Activated CD8-positive, alpha-beta T cell treated with anti-CD3 and anti-CD28 coated beads for 36 hours (primary cell): Measurements from ENCODE around the gene NPTX1. TPM values are rescaled to one million over a fixed set of nuclear protein-coding genes. Genes with fewer than 3 reads are reported as not detected.

ENCODE experiments used
- ATAC-seq: fragments of 200-7000 bp; cut with Tn5 transposase; one replicate; pipeline ENCODE4 v1.10.0; 2021; ENCODE audit warnings: mild to moderate bottlenecking, moderate library complexity
- CTCF ChIA-PET: fragments of 350-600 bp; sonication (Branson Sonifier 250); formaldehyde crosslinking; loops from one replicate; lab custom pipeline; 2021; ENCODE audit warnings: antibody characterized with exemption; lab: Charles Lee
- POLR2A ChIA-PET: fragments of 350-600 bp; sonication (Branson Sonifier 250); formaldehyde crosslinking; loops from one replicate; lab custom pipeline; 2021; ENCODE audit warnings: antibody characterized with exemption; lab: Charles Lee
- DNase-seq: peaks from one replicate; pipeline ENCODE4 v3.0.0-alpha.2; 2020
- H3K27ac Mint-ChIP-seq: one replicate; pipeline ENCODE4 v1.8.0; 2021; ENCODE audit warnings: mild to moderate bottlenecking, mixed read lengths
- H3K27me3 Mint-ChIP-seq: one replicate; pipeline ENCODE4 v1.8.0; 2021; ENCODE audit warnings: mixed read lengths
- H3K36me3 Mint-ChIP-seq: one replicate; pipeline ENCODE4 v1.8.0; 2021; ENCODE audit warnings: low read depth, mixed read lengths
- H3K4me1 Mint-ChIP-seq: one replicate; pipeline ENCODE4 v1.8.0; 2021; ENCODE audit warnings: low read depth, mixed read lengths
- H3K4me3 Mint-ChIP-seq: one replicate; pipeline ENCODE4 v1.8.0; 2021; ENCODE audit warnings: mild to moderate bottlenecking, moderate library complexity, mixed read lengths
- H3K9me3 Mint-ChIP-seq: one replicate; pipeline ENCODE4 v1.8.0; 2021; ENCODE audit warnings: mixed read lengths
- intact Hi-C: fragments of 100-400 bp; cut with micrococcal nuclease; formaldehyde crosslinking; loops from one replicate; pipeline ENCODE4 v1.10.0; 2022
- total RNA-seq, 2 experiments: library from RNA; stranded (reverse); gene quantifications; one replicate each; pipeline ENCODE4 v1.2.3, GENCODE V29; 2021
- TF ChIP-seq, protein P1 (sequence below): fragments of 200-600 bp; IDR thresholded peaks from one replicate; pipeline ENCODE4 v1.8.0; 2022; ENCODE audit warnings: antibody characterized with exemption, mild to moderate bottlenecking

NPTX1 gene
- total RNA-seq, 2 experiments from 2014 or later = 3.4 to 5.1 TPM

DNA sequence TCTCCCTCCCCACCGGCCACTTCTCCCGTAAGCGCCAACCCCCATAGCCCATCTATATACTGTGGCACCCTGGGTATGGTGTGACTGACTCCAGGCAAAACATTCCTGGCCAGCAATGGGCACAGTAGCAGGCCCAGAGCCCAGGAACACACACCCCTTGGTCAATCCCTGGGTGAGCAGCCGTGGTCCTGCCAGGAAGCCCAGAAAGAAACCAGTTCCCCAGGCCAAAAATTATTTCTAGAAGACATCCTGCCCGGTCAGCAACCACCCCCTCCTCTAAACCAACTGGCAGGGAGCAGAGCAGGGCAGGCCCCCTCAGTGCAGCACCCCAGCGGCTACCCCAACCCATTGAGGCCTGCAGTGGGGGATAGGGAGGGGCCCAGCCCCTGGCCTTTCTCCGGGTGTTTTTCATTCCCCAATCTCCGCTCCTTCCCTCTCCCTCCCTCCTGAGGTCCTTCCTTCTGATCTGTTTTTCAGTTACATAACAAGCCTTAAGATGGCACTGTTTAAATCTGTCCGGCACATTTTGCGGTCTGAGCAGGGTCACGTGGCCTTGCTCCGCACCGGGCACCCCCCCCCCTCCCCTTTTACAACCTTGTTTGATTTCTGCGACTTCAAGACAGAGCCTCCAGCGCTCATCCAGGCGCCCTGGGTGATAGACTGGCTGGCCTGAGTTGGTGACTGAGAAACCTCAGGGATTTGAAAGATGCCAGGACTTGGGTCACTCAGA lies 2.0 kb downstream of the NPTX1 start:
- H3K4me3 Mint-ChIP-seq = peak overlapping the region; percentile 46
- H3K36me3 Mint-ChIP-seq = no peaks in the 10 kb centered on the region
- ATAC-seq (no peak), DNase-seq (peak; percentile 37)
- no peak overlapping the region for H3K27ac Mint-ChIP-seq
- intact Hi-C loops = no loop called here
- ChIA-PET POLR2A (interaction anchor here (3.5 to 4.0 kb wide), 2 partner anchors 19 to 20 kb away, joined by 15 read pairs; no protein-coding TSS in a partner anchor), CTCF (interaction anchor here (1.0 to 1.5 kb wide), 4 partner anchors 10 to 101 kb away, joined by 3 to 4 read pairs (median 4); no protein-coding TSS in a partner anchor)
- peaks cover 41% of the 10 kb centered on the region for H3K27me3 Mint-ChIP-seq
- TF ChIP-seq, protein P1, sequence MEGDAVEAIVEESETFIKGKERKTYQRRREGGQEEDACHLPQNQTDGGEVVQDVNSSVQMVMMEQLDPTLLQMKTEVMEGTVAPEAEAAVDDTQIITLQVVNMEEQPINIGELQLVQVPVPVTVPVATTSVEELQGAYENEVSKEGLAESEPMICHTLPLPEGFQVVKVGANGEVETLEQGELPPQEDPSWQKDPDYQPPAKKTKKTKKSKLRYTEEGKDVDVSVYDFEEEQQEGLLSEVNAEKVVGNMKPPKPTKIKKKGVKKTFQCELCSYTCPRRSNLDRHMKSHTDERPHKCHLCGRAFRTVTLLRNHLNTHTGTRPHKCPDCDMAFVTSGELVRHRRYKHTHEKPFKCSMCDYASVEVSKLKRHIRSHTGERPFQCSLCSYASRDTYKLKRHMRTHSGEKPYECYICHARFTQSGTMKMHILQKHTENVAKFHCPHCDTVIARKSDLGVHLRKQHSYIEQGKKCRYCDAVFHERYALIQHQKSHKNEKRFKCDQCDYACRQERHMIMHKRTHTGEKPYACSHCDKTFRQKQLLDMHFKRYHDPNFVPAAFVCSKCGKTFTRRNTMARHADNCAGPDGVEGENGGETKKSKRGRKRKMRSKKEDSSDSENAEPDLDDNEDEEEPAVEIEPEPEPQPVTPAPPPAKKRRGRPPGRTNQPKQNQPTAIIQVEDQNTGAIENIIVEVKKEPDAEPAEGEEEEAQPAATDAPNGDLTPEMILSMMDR = no peak
- peaks cover 16% of the 10 kb centered on the region for H3K4me1 Mint-ChIP-seq
- H3K9me3 Mint-ChIP-seq = no peaks in the 10 kb centered on the region

GRCh38 chr17:80473701-80474100 lies 2.7 kb downstream of the NPTX1 start:
- no peaks in the 10 kb centered on the region for H3K36me3 Mint-ChIP-seq
- H3K4me3 Mint-ChIP-seq = no peak overlapping the region
- intact Hi-C loops = no loop called here
- ChIA-PET CTCF (interaction anchor here (0.9 to 1.4 kb wide), 5 partner anchors 9 to 103 kb away, joined by 3 to 4 read pairs (median 3); no protein-coding TSS in a partner anchor), POLR2A (interaction anchor here (3.5 kb wide), 1 partner anchor 19 kb away, joined by 15 read pairs; no protein-coding TSS in a partner anchor)
- peaks cover 40% of the 10 kb centered on the region for H3K27me3 Mint-ChIP-seq
- no peak for ATAC-seq
- no peak for DNase-seq
- H3K9me3 Mint-ChIP-seq = no peaks in the 10 kb centered on the region
- H3K4me1 Mint-ChIP-seq = peaks cover 16% of the 10 kb centered on the region
- TF ChIP-seq, protein P1 = no peak
- no peak overlapping the region for H3K27ac Mint-ChIP-seq

- TF ChIP-seq, protein P1 = no peak
- peaks cover 16% of the 10 kb centered on the region for H3K4me1 Mint-ChIP-seq
- ChIA-PET CTCF (interaction anchor here (0.9 to 1.5 kb wide), 6 partner anchors 8 to 104 kb away, joined by 3 to 7 read pairs (median 4); no protein-coding TSS in a partner anchor), POLR2A (interaction anchor here (3.5 kb wide), 1 partner anchor 18 kb away, joined by 15 read pairs; no protein-coding TSS in a partner anchor)
- DNase-seq = no peak
- no peaks in the 10 kb centered on the region for H3K36me3 Mint-ChIP-seq
- no peaks in the 10 kb centered on the region for H3K9me3 Mint-ChIP-seq
- ATAC-seq = no peak
- H3K27me3 Mint-ChIP-seq = peaks cover 45% of the 10 kb centered on the region
- intact Hi-C loops = no loop called here
- no peak overlapping the region for H3K27ac Mint-ChIP-seq
- H3K4me3 Mint-ChIP-seq = no peak overlapping the region
These were observed 3.4 kb downstream of the NPTX1 start for GRCh38 chr17:80472996-80473395.

- TF ChIP-seq, protein P1 = no peak
- Mint-ChIP-seq H3K27me3 (peaks cover 54% of the 10 kb centered on the region), H3K4me1 (peaks cover 16% of the 10 kb centered on the region), H3K9me3 (no peaks in the 10 kb centered on the region), H3K4me3 (no peak overlapping the region), H3K27ac (no peak overlapping the region), H3K36me3 (no peaks in the 10 kb centered on the region)
- DNase-seq (no peak), ATAC-seq (no peak)
- POLR2A ChIA-PET = interaction anchor here (3.5 kb wide), 1 partner anchor 17 kb away, joined by 15 read pairs; no protein-coding TSS in a partner anchor
- intact Hi-C loops = no loop called here
- CTCF ChIA-PET = interaction anchor here (1.2 to 1.5 kb wide), 2 partner anchors 45 to 104 kb away, joined by 3 to 7 read pairs; no protein-coding TSS in a partner anchor
These were observed 4.5 kb downstream of the NPTX1 start for GRCh38 chr17:80471922-80472321.

DNA sequence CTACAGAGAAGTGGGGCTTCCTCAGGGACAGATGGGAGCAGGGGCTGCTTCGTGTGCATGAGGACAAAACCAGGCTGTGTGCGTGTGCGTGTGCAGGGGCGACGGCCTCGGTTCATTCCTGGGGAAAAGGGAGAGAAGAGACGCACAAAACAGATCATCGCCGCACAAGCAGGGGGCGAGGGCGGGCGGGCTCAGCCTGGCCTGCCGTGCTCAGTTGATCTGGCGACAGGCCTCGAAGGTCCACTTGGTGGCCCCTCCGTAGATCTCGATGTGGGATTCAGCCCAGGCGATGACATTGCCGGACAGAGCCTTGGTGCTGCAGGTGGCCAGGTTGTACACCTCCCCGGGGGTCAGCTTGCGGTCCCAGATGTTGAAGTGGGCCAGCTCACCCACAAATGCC lies 5.8 kb downstream of the NPTX1 start:
- ATAC-seq (no peak), DNase-seq (no peak)
- H3K27me3 Mint-ChIP-seq = peaks cover 58% of the 10 kb centered on the region
- intact Hi-C loops = no loop called here
- ChIA-PET POLR2A (interaction anchor here (3.5 kb wide), 1 partner anchor 16 kb away, joined by 15 read pairs; no protein-coding TSS in a partner anchor), CTCF (interaction anchor here (1.2 kb wide), 1 partner anchor 44 kb away, joined by 3 read pairs; no protein-coding TSS in a partner anchor)
- H3K4me1 Mint-ChIP-seq = peaks cover 16% of the 10 kb centered on the region
- no peak overlapping the region for H3K27ac Mint-ChIP-seq
- H3K36me3 Mint-ChIP-seq = no peaks in the 10 kb centered on the region
- no peaks in the 10 kb centered on the region for H3K9me3 Mint-ChIP-seq
- TF ChIP-seq, protein P1 = no peak
- no peak overlapping the region for H3K4me3 Mint-ChIP-seq
